ENCODE data around the gene ANXA2R. TPM values are rescaled to one million over a fixed set of nuclear protein-coding genes. Genes with fewer than 3 reads are reported as not detected.

Gene ANXA2R
- total RNA-seq, 1 experiment from 2014 or later = 0.98 TPM

- POLR2A ChIA-PET = interaction anchor here (0.9 to 4.4 kb wide), 9 partner anchors 18 to 476 kb away, joined by 3 to 108 read pairs (median 5); partner anchors contain the start of genes TMEM267 and ZNF131
- Mint-ChIP-seq H3K27me3 (ENCODE audit: insufficient read depth, unreplicated experiment) (no peaks in the 10 kb centered on the region), H3K4me1 (ENCODE audit: insufficient read depth, unreplicated experiment) (peaks cover 17% of the 10 kb centered on the region), H3K9me3 (ENCODE audit: unreplicated experiment) (no peaks in the 10 kb centered on the region), H3K4me3 (ENCODE audit: unreplicated experiment) (peak overlapping the region; percentile 76), H3K27ac (ENCODE audit: low read depth, unreplicated experiment) (peak overlapping the region; percentile 94), H3K36me3 (ENCODE audit: insufficient read depth, unreplicated experiment) (no peaks in the 10 kb centered on the region)
- intact Hi-C loops (cut with micrococcal nuclease) = no loop called here
- CTCF ChIA-PET = interaction anchor here (0.5 to 3.4 kb wide), 8 partner anchors 10 to 112 kb away, joined by 3 to 28 read pairs (median 4); no protein-coding TSS in a partner anchor
- DNase-seq (ENCODE audit: unreplicated experiment) = peak; percentile 82
- TF ChIP-seq CTCF (IDR thresholded peaks at IDR 0.05; ENCODE audit: unreplicated experiment) = no peak
- BruUV-seq (replicated peaks) = no TSS peak
Observed at GRCh38 chr5:43007246-43007910, 32.7 kb downstream of the ANXA2R start.

GRCh38 chr5:43006424-43007202 lies 33.5 kb downstream of the ANXA2R start:
- POLR2A ChIA-PET = interaction anchor here (0.8 to 4.4 kb wide), 6 partner anchors 18 to 477 kb away, joined by 4 to 108 read pairs (median 4); partner anchors contain the start of gene TMEM267
- CTCF ChIA-PET = interaction anchor here (0.8 to 3.4 kb wide), 5 partner anchors 35 to 95 kb away, joined by 3 to 28 read pairs (median 4); no protein-coding TSS in a partner anchor
- no peak for TF ChIP-seq CTCF (IDR thresholded peaks at IDR 0.05; ENCODE audit: unreplicated experiment)
- H3K9me3 Mint-ChIP-seq (ENCODE audit: unreplicated experiment) = no peaks in the 10 kb centered on the region
- intact Hi-C loops (cut with micrococcal nuclease) = no loop called here
- no peak overlapping the region for H3K4me3 Mint-ChIP-seq (ENCODE audit: unreplicated experiment)
- no peaks in the 10 kb centered on the region for H3K36me3 Mint-ChIP-seq (ENCODE audit: insufficient read depth, unreplicated experiment)
- H3K4me1 Mint-ChIP-seq (ENCODE audit: insufficient read depth, unreplicated experiment) = peaks cover 17% of the 10 kb centered on the region
- H3K27ac Mint-ChIP-seq (ENCODE audit: low read depth, unreplicated experiment) = peak overlapping the region; percentile 37
- BruUV-seq (replicated peaks) = no TSS peak
- H3K27me3 Mint-ChIP-seq (ENCODE audit: insufficient read depth, unreplicated experiment) = no peaks in the 10 kb centered on the region
- DNase-seq (ENCODE audit: unreplicated experiment) = peak; percentile 60

GRCh38 chr5:43005031-43005430 lies 35.1 kb downstream of the ANXA2R start:
- Mint-ChIP-seq H3K36me3 (ENCODE audit: insufficient read depth, unreplicated experiment) (no peaks in the 10 kb centered on the region), H3K27me3 (ENCODE audit: insufficient read depth, unreplicated experiment) (no peaks in the 10 kb centered on the region), H3K4me1 (ENCODE audit: insufficient read depth, unreplicated experiment) (peaks cover 15% of the 10 kb centered on the region), H3K9me3 (ENCODE audit: unreplicated experiment) (no peaks in the 10 kb centered on the region), H3K4me3 (ENCODE audit: unreplicated experiment) (no peak overlapping the region), H3K27ac (ENCODE audit: low read depth, unreplicated experiment) (no peak overlapping the region)
- DNase-seq (ENCODE audit: unreplicated experiment) = no peak
- ChIA-PET POLR2A (no interaction called here), CTCF (no interaction called here)
- BruUV-seq (replicated peaks) = no TSS peak
- no peak for TF ChIP-seq CTCF (IDR thresholded peaks at IDR 0.05; ENCODE audit: unreplicated experiment)
- intact Hi-C loops (cut with micrococcal nuclease) = no loop called here

- Mint-ChIP-seq H3K27me3 (ENCODE audit: insufficient read depth, unreplicated experiment) (no peaks in the 10 kb centered on the region), H3K9me3 (ENCODE audit: unreplicated experiment) (no peaks in the 10 kb centered on the region), H3K4me3 (ENCODE audit: unreplicated experiment) (no peak overlapping the region), H3K27ac (ENCODE audit: low read depth, unreplicated experiment) (no peak overlapping the region), H3K4me1 (ENCODE audit: insufficient read depth, unreplicated experiment) (peaks cover 11% of the 10 kb centered on the region), H3K36me3 (ENCODE audit: insufficient read depth, unreplicated experiment) (no peaks in the 10 kb centered on the region)
- no peak for DNase-seq (ENCODE audit: unreplicated experiment)
- no peak for TF ChIP-seq CTCF (IDR thresholded peaks at IDR 0.05; ENCODE audit: unreplicated experiment)
- POLR2A ChIA-PET = no interaction called here
- intact Hi-C loops (cut with micrococcal nuclease) = no loop called here
- no TSS peak for BruUV-seq (replicated peaks)
- CTCF ChIA-PET = interaction anchor here (1.0 kb wide), 1 partner anchor 93 kb away, joined by 3 read pairs; no protein-coding TSS in a partner anchor
Observed at GRCh38 chr5:43001748-43002147, 38.4 kb downstream of the ANXA2R start.
